Measurements from ENCODE around the gene ZNF638.

The ZNF638 gene

GRCh38 chr2:71388214-71388613, 56.6 kb downstream of the ZNF638 start:
- Histone ChIP-seq H3K4me1 (ENCODE audit: low read length) (no peaks in the 10 kb centered on the region), H3K36me3 (replicated peaks; ENCODE audit: low read depth, low read length) (peaks cover 32% of the 10 kb centered on the region), H4K20me1 (ENCODE audit: insufficient read depth, low read length) (no peaks in the 10 kb centered on the region), H3K9ac (ENCODE audit: low read length) (no peak overlapping the region), H3K27me3 (ENCODE audit: low read depth, low read length) (no peaks in the 10 kb centered on the region), H3K9me3 (ENCODE audit: insufficient read depth, low read length) (no peaks in the 10 kb centered on the region), H2AFZ (ENCODE audit: low read depth, low read length) (no peak overlapping the region), H3K79me2 (ENCODE audit: low read length) (no peaks in the 10 kb centered on the region; the same call in 1 of the 2 replicates), H3K4me3 (ENCODE audit: low read length) (no peak overlapping the region), H3K27ac (ENCODE audit: low read length) (no peak overlapping the region), H3K4me2 (ENCODE audit: low read length) (no peak overlapping the region)
- TF ChIP-seq CTCF (IDR thresholded peaks at IDR 0.05; ENCODE audit: low read depth, low read length) (no peak), EZH2phosphoT487 (IDR thresholded peaks at IDR 0.05; ENCODE audit: low read depth) (no peak)

GRCh38 chr2:71389384-71390072, 57.9 kb downstream of the ZNF638 start:
- Histone ChIP-seq H3K9me3 (ENCODE audit: insufficient read depth, low read length) (no peaks in the 10 kb centered on the region), H3K4me3 (ENCODE audit: low read length) (no peak overlapping the region), H3K4me1 (ENCODE audit: low read length) (no peaks in the 10 kb centered on the region), H3K36me3 (replicated peaks; ENCODE audit: low read depth, low read length) (peaks cover 35% of the 10 kb centered on the region), H2AFZ (ENCODE audit: low read depth, low read length) (no peak overlapping the region), H3K79me2 (ENCODE audit: low read length) (no peaks in the 10 kb centered on the region), H3K27ac (ENCODE audit: low read length) (no peak overlapping the region), H3K27me3 (ENCODE audit: low read depth, low read length) (no peaks in the 10 kb centered on the region), H3K9ac (ENCODE audit: low read length) (no peak overlapping the region), H3K4me2 (ENCODE audit: low read length) (no peak overlapping the region), H4K20me1 (ENCODE audit: insufficient read depth, low read length) (no peaks in the 10 kb centered on the region)
- TF ChIP-seq CTCF (IDR thresholded peaks at IDR 0.05; ENCODE audit: low read depth, low read length) (no peak), EZH2phosphoT487 (IDR thresholded peaks at IDR 0.05; ENCODE audit: low read depth) (no peak)

- Histone ChIP-seq H3K27ac (ENCODE audit: low read length) (no peak overlapping the region), H3K9me3 (ENCODE audit: insufficient read depth, low read length) (no peaks in the 10 kb centered on the region), H4K20me1 (ENCODE audit: insufficient read depth, low read length) (no peaks in the 10 kb centered on the region), H3K9ac (ENCODE audit: low read length) (no peak overlapping the region), H3K4me3 (ENCODE audit: low read length) (no peak overlapping the region), H3K4me1 (ENCODE audit: low read length) (no peaks in the 10 kb centered on the region), H2AFZ (ENCODE audit: low read depth, low read length) (no peak overlapping the region), H3K27me3 (ENCODE audit: low read depth, low read length) (no peaks in the 10 kb centered on the region), H3K79me2 (ENCODE audit: low read length) (no peaks in the 10 kb centered on the region), H3K36me3 (replicated peaks; ENCODE audit: low read depth, low read length) (peaks cover 36% of the 10 kb centered on the region), H3K4me2 (ENCODE audit: low read length) (no peak overlapping the region)
- TF ChIP-seq EZH2phosphoT487 (IDR thresholded peaks at IDR 0.05; ENCODE audit: low read depth) = no peak
- no peak for TF ChIP-seq CTCF (IDR thresholded peaks at IDR 0.05; ENCODE audit: low read depth, low read length)
These were observed 61.6 kb downstream of the ZNF638 start for GRCh38 chr2:71393216-71393615.

GRCh38 chr2:71395471-71395870, 63.9 kb downstream of the ZNF638 start:
- no peak overlapping the region for H3K9ac ChIP-seq (ENCODE audit: low read length)
- H3K27ac ChIP-seq (ENCODE audit: low read length) = no peak overlapping the region
- no peaks in the 10 kb centered on the region for H4K20me1 ChIP-seq (ENCODE audit: insufficient read depth, low read length)
- peaks cover 38% of the 10 kb centered on the region for H3K36me3 ChIP-seq (replicated peaks; ENCODE audit: low read depth, low read length)
- no peak overlapping the region for H2AFZ ChIP-seq (ENCODE audit: low read depth, low read length)
- H3K79me2 ChIP-seq (ENCODE audit: low read length) = no peaks in the 10 kb centered on the region
- no peaks in the 10 kb centered on the region for H3K9me3 ChIP-seq (ENCODE audit: insufficient read depth, low read length)
- H3K27me3 ChIP-seq (ENCODE audit: low read depth, low read length) = no peaks in the 10 kb centered on the region
- H3K4me2 ChIP-seq (ENCODE audit: low read length) = no peak overlapping the region
- no peaks in the 10 kb centered on the region for H3K4me1 ChIP-seq (ENCODE audit: low read length)
- TF ChIP-seq CTCF (IDR thresholded peaks at IDR 0.05; ENCODE audit: low read depth, low read length) = no peak
- no peak for TF ChIP-seq EZH2phosphoT487 (IDR thresholded peaks at IDR 0.05; ENCODE audit: low read depth)
- H3K4me3 ChIP-seq (ENCODE audit: low read length) = no peak overlapping the region

Data from OCI-LY3 (cell line).